Measurements from ENCODE around the gene CCDC97. TPM values are rescaled to one million over a fixed set of nuclear protein-coding genes. Genes with fewer than 3 reads are reported as not detected.

The CCDC97 gene
- total RNA-seq, 2 donors from 2014 or later, result 8.1 to 16.2 TPM

DNA sequence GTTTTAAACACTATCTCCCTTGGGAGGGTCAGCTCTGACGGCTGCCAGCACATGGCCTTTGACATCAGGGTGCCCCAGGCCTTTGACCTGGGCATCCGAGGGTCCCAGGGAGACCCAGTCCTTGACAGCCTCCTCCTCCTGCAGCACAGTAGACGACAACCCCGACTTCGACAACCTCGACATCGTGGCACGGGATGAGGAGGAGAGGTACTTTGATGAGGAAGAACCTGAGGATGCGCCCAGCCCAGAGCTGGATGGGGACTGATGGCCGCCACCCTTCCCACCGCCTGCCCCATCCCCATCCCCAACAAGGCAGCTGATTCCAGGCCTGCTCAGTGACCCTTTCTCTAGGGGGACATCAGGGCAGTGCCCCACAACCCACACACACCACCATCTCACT, 12.5 kb downstream of the CCDC97 start:
- Histone ChIP-seq H3K4me1 (peaks cover 7 to 65% of the 10 kb centered on the region in 2 donors), H3K4me3 (no peak overlapping the region), H3K27ac (peak overlapping the region; percentile 93 to 97), H3K36me3 (peaks cover 33% of the 10 kb centered on the region), H3K27me3 (no peaks in the 10 kb centered on the region), H3K9me3 (no peaks in the 10 kb centered on the region)
- TF ChIP-seq, protein P1, sequence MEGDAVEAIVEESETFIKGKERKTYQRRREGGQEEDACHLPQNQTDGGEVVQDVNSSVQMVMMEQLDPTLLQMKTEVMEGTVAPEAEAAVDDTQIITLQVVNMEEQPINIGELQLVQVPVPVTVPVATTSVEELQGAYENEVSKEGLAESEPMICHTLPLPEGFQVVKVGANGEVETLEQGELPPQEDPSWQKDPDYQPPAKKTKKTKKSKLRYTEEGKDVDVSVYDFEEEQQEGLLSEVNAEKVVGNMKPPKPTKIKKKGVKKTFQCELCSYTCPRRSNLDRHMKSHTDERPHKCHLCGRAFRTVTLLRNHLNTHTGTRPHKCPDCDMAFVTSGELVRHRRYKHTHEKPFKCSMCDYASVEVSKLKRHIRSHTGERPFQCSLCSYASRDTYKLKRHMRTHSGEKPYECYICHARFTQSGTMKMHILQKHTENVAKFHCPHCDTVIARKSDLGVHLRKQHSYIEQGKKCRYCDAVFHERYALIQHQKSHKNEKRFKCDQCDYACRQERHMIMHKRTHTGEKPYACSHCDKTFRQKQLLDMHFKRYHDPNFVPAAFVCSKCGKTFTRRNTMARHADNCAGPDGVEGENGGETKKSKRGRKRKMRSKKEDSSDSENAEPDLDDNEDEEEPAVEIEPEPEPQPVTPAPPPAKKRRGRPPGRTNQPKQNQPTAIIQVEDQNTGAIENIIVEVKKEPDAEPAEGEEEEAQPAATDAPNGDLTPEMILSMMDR (IDR thresholded peaks at IDR 0.05), result no peak
- no peak for DNase-seq (ENCODE audit: low spot score)

DNA sequence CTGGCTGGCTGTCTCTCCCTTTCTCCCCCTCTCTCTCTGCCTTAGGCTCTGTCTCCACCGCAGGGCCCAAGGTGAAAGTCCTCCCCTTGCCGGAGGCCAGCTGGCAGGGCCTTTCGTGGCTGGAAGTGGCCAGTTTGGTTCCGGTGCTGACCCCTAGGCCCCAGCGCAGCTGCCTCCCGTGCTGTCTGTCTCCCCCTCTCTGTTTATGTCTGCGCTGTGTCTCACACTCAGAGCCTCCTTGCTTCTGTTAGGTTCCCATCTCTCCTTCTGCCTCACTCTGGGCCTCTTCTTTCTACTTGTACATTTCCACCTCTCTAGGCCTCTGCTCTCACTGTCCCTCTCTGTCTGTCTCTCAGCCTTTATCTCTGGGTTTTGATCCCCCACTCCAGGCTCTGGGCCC, 13.1 kb downstream of the CCDC97 start:
- Histone ChIP-seq H3K27me3 (no peaks in the 10 kb centered on the region), H3K4me3 (no peak overlapping the region), H3K36me3 (peaks cover 27% of the 10 kb centered on the region), H3K9me3 (no peaks in the 10 kb centered on the region), H3K27ac (peak overlapping the region; percentile 93 to 97), H3K4me1 (peaks cover 7 to 70% of the 10 kb centered on the region in 2 donors)
- no peak for DNase-seq (ENCODE audit: low spot score)
- TF ChIP-seq, protein P1 (IDR thresholded peaks at IDR 0.05), result no peak

DNA sequence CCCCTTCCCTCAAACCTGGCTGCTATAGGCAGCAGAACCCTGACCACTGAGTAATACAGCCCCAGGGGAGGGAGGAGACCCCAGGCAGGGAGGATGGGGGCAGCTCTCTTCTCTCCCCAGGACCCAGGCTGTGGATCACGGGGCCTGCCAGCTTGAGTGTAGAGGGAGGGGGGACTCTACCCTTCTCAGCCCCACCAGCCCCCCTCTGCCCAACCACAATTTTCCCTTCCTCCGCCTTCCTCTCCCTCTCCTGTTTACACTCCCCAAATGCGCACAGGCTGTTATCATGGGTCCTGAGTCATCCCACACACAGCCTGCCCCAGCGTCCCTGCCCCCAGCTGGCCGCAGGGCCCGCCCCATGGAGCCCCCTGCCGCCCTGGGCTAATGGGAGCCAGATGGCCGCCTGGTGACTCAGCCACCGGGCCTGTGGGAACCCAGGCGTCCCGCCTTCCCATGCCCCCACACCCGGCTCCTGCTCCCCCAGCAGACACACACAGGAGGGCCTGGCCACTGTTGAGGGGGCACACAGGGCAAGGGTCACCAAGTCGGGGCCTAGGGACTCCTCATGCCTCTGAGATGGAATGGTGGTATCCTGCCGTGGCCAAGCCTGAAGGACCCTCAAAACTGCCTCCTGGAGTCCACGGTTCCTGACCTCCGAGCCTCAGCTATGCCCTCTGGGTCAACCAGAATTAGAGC, 13.6 kb downstream of the CCDC97 start:
- no peaks in the 10 kb centered on the region for H3K27me3 ChIP-seq
- TF ChIP-seq, protein P1 (IDR thresholded peaks at IDR 0.05), result no peak
- no peaks in the 10 kb centered on the region for H3K9me3 ChIP-seq
- H3K27ac ChIP-seq, result peak overlapping the region; percentile 93 to 97
- no peak overlapping the region for H3K4me3 ChIP-seq
- peak; percentile 83 for DNase-seq (ENCODE audit: low spot score)
- peaks cover 7 to 76% of the 10 kb centered on the region in 2 donors for H3K4me1 ChIP-seq
- H3K36me3 ChIP-seq, result peaks cover 24% of the 10 kb centered on the region

DNA sequence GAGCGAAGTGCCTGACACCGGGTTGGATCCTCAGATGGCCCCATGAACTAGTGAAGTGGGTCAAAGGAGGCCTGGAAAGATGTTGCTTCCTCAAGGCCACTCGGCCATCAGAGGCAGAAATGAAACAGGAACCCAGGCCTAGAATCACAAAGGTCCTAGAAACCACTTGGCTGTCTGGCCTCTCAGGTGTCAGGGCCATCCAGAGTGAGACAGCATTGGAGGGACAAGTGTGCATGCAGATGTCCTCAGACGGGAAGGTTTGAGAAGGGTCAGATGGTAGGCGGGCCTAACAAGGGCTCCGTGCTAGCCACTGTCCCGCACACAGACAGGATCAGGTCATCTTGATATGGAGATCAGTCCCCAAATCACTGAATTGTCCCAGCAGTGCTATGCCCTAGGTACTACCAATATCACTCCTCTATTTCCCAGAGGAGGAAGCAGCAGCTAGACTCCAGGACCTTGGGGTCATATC, 14.3 kb downstream of the CCDC97 start:
- DNase-seq (ENCODE audit: low spot score), result no peak
- peak overlapping the region; percentile 93 to 97 for H3K27ac ChIP-seq
- H3K4me3 ChIP-seq, result no peak overlapping the region
- no peaks in the 10 kb centered on the region for H3K9me3 ChIP-seq
- TF ChIP-seq, protein P1 (IDR thresholded peaks at IDR 0.05), result no peak
- H3K27me3 ChIP-seq, result no peaks in the 10 kb centered on the region
- peaks cover 7 to 81% of the 10 kb centered on the region in 2 donors for H3K4me1 ChIP-seq
- peaks cover 17% of the 10 kb centered on the region for H3K36me3 ChIP-seq

DNA sequence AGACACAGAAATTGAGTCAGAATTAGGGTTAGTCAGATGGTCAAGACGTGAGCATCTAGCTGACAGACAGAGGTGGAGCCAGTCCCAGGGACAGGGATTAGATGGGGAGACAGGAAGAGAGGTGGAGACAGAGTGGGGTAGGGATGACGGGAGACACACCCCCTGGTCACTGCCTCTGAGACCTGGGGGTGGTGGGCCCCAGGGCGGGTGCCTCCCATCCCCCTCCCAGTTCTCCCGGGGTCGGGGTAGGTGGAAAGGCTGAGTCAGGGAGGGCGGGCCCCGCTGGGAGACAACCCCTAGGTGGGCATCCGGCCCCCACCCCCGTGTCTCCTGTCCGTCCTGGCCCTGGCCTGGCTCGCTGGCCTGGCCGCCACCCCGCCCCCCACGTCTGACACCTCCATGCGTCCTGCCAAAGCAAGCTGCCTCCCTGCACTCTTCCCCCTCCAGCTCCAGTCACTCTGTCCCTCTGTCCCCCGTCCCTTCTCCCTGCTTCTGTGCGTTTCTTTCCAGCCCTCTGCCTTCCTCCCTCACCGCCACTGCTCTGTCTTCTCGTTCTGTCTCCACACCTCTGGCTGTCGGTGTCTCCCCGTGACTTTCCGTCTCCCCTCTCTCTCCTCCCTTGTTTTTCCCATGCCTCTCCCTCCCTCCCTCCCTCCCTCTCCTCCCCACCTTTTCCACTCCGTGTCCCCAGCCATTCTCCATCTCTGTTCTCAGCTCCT, 15.1 kb downstream of the CCDC97 start:
- Histone ChIP-seq H3K27ac (peak overlapping the region; percentile 93 to 97), H3K4me3 (peak overlapping the region; percentile 16 to 39), H3K4me1 (peaks cover 7 to 81% of the 10 kb centered on the region in 2 donors), H3K27me3 (no peaks in the 10 kb centered on the region), H3K9me3 (no peaks in the 10 kb centered on the region), H3K36me3 (peaks cover 11% of the 10 kb centered on the region)
- TF ChIP-seq, protein P1 (IDR thresholded peaks at IDR 0.05), result no peak
- DNase-seq (ENCODE audit: low spot score), result peak; percentile 82

Measured in right atrium auricular region (tissue), 2 donors.